HG03378 (cell line): ENCODE measurements around the gene MFSD12.

ENCODE experiments used
- ATAC-seq: cut with Tn5 transposase; IDR thresholded peaks from one replicate; pipeline ENCODE4 v1.9.1; 2021; ENCODE audit warnings: mild to moderate bottlenecking, moderate library complexity; ENCODE audit not compliant: unreplicated experiment

The MFSD12 gene

DNA sequence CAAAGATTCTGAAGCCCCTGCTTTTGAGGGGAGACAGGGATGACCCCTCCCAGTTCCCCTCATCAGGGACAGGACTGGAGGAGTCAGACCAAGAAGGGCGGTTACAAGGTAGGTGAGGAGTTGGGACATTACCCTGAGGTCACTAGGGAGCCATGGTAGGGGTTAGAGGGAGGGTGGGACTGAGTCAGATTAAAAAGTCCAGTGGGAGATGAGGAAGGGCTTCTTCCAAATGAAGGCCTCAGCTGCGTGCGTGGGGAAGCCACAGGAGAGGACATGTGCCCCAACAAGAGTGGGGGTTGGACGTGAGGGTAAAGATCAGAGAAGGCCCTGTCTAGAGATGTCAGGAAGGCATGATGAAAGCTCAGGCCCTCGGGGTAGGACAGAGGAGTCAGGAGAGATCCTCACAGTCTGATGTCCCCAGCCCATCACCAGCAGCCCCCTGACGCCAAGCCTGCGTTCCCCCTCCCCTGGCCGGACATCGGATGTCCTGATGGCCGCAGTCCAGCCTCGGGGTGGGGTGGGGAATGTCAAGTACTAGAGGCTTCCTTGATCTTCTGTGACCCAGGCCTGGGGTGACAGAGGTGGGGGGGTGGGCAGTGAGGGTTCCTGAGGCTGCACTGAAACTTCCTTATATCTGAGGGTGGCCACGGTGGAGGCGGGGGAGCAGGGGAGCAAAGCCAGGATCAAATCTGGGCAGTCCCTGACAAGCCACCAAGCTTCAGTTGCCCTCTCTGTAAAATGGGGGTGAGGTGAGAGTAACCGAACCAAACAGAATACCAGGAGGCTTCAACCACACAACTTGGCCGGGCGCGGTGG, 6.5 kb upstream of the MFSD12 start:
- ATAC-seq: no peak

- ATAC-seq: peak; percentile 5
Observed at GRCh38 chr19:3556978-3557460, 367 bp downstream of the MFSD12 start.

DNA sequence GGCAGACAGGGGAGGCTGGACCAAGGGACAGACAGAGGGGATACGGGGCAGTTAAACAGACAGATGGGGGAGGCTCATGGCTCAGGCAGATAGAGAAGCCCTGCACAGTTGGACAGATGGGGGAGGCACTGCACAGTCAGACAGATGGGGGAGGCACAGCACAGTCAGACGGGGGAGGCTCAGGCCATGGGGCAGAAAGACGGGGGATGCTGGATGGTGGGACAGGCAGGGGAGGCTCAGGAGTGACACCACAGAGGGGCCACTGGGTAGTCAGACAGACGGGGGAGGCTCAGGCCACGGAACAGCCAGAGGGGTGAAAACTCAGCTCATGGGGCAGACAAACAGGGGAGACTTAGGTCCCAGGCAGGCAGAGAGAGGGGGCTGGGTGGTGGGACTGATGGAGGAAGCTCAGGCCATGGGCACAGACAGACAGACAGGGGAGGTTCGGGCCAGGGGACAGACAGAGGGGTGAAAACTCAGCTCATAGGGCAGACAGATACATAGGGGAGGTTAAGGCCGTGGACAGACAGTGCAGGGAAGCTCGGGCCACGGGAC, 886 bp downstream of the MFSD12 start:
- no peak for ATAC-seq

DNA sequence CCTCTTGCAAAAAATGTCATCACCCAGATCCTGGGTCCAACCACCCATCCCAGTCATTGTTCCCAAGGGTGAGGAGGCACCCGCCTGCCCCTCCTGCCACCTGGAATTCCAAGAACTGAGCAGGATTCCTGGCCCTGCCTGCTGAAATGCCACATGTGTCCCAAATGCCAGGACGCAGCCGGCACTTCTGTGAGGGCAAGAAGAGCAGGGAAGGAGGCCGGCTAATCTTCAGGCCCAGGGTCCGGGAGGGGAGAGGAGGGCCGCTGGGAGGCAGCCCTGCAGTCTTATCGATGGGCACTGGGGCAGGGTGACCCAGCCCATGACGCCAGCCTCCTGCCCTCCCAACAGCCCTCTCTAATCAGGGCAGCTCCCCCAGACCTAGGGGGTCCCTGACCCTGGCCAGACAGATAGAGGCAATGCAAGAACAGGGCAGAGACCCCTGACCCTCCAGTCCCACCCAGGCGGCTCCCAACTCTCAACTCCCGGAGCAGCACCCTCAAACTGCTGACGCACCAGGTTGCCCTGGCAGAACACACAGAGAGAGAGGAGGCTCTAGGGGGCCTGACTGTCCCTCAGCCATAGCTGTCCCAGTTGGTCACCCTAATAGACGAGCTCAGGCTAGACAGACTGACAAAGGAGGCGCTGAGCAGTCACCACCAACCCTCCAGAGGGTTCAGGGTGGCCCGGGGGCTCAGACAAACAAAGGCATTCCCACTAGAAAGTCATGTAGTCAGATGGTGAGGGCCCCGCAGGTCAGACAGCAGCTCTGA, 1.5 kb downstream of the MFSD12 start:
- ATAC-seq: no peak

GRCh38 chr19:3554254-3555083, 2.9 kb downstream of the MFSD12 start:
- no peak for ATAC-seq

GRCh38 chr19:3551792-3552095, 5.6 kb downstream of the MFSD12 start:
- no peak for ATAC-seq

DNA sequence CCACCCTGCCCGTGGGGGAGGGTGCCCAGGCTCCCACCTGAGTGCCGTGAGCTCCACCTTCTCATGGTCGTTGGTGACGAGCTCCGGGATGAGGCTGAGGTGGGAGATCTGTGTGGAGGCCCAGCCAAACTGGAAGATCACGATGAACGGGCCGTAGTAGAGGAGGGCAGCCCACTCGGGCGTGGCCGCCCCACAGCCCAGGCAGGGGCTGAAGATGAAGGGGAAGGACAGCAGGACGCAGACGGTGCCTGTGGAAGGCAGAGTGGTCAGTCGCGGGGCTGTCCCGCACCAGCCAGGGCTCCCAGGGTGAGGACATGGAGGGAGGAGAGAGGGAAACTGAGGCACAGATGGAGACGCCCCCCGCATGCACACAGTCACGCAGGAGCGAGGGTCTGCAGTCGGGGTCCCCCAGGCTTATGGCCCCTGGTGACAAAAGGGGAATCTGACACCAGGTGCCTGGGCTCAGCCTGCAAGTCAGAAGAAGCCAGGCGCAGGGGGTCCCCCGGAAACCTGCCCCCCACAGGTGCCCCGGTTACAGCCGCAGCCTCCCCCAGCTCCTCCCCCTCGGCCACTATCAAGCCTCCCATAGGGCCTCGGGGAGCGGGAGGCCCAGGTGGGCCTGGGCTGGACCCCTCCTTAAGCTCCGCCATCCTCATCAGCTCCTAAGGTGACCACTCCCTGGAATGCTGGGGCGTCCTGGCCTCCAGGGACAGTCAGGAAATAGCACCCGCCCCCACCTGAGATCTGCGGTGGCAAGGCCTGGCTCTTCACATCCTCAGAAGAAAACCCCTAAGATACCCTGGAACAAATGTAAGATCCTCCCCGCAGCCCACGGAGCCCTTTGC, 6.2 kb downstream of the MFSD12 start:
- ATAC-seq: no peak

GRCh38 chr19:3549816-3550215, 7.6 kb downstream of the MFSD12 start:
- no peak for ATAC-seq

DNA sequence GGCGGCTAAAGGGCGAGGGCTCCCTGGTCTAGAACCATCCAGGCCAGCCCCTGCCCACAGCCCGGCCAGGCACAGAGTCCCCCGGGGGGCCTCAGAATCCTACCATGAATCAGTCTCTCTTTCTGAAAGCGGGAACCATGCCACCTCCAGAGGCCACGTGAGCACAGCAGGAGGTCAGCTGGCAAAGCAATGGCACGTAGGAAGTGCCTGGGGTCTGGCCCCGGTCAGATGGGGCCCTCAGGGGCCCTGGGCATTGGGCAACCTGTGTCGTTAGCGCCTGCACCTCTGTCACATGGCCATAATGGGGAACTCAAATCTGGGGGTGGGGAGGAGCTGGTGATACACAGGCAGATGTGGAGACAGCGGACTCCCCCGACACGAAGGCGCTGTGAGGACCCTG, 8.8 kb downstream of the MFSD12 start:
- no peak for ATAC-seq

DNA sequence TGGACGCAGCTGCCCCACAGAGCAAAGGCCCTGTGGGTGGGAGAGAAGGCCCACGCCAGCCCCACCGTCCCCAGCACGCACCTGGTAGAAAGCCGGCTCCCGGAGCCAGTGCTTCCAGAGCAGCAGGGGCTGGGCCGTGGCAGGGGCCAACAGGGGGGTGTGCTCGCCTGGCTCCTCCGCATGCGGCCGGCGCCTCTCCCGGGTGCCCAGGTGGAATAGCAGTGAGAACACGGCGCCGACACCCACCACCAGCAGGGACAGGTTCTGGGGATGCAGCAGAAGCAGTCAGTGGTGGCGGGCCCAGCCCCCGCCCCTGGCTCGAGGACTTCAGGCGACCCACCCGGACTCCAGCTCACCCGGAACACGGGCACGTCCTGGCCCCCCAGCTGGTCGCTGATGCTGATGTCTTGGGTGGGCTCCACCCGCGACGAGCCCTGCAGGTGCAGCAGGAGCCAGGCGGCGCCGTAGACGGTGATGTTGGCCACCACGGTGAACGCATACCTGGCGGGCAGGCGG, 9.6 kb downstream of the MFSD12 start:
- no peak for ATAC-seq

DNA sequence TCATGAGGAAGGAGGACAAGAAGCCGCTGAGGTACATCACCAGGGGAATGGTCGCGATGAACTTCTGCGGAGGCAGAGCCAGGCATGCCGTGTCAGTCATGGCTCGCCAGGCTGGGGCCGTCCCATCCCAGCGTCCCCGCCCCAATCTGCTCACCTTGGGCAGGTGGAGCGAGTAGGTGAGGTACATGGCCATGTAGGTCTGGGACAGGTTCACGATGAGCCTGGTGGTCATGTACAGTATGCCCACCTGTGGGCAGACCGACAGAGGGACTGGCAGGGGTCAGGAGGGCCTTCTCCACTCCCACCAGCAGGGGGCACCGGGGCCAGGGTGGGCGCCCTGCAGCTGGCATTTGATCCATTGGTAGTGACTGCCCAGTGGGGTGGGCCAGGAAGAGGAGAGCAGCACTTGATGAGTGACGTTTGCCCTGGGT, 10.1 kb downstream of the MFSD12 start:
- ATAC-seq: no peak

- no peak for ATAC-seq
Observed at GRCh38 chr19:3546119-3546518, 11.3 kb downstream of the MFSD12 start.

GRCh38 chr19:3545669-3546034, 11.7 kb downstream of the MFSD12 start:
- ATAC-seq: no peak

DNA sequence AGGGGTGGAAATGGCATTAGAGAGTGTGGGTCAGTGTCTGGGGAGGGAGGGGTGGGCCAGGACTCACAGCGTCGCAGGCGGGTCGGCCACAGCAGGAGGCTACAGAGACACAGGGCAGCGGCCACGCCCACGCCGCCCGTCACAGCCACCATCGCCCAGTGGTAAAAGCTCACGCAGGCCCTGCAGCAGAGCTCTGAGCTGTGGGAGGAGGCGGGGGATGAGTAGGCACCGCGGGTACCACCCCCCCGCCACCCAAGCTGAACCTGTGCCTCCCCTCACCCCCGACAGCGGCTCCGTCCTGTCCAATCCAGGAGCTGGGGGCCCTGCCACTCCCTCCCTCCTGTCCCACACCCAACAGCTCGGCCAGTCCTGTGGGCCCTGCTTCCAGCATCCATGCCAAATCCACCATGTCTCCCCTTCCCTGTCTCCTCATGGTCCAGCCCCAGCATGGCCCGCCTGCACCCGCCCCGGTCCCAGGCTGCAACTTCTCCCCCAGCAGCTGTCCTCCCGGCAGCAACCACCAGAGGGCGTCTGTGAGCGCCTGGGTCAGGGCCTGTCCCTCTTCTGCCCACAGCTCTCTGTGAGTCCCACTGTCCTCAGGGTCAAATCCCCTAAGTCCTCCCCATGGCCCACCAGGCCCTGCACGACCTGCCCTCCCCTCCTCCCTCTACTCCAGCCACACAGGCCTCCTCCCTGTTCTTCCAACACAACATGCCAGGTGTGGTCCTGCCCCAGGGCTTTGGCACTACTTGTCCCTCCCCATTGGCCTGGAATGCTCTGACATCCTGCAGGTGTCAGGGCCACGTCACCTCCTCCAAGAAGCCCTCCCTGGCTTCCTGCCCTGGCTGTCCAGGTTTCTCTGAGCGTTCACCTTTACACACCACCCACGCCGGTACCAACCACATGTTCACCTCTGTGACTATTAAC, 12.4 kb downstream of the MFSD12 start:
- no peak for ATAC-seq

GRCh38 chr19:3544058-3544376, 13.4 kb downstream of the MFSD12 start:
- no peak for ATAC-seq

DNA sequence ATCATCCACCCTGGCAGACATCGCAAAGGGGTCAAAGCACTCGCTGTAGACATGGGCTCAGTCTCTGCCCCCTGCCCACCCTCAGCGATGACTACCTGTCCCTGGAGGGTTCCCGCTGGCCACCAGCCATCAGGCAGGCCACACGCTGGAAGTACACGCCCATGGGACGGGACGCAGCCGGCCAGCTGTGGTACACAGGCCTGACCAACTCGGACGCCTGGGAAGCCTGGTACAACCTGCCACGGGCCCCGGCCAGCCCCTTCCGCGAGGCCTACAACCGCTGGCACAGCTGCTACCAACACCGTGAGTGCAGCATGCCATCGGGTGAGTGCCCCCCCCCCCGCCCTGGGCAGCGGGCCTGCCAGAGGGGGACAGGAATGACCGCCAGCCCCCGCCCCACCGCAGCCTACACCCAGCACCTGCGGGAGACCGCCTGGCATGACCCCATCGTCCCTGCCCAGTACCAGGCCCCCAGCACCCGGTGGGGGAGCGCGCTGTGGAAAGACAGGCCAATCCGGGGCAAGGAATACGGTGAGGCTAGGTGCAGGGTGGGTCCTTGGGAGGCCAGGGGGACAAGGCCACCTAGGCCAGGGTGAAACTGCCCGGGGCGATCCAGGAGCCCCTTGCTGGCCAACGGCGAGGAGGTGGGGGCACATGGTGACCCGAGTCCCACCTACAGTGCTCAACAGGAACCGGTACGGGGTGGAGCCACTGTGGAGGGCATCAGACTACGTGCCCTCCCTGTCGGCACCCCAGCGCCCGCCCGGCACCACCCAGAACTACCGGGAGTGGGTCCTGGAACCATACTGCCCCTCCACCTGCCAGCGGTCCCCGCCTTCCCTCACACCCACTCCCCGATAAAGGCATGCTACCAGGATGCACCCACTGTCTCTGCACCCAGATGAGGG, 14.0 kb downstream of the MFSD12 start:
- no peak for ATAC-seq

GRCh38 chr19:3539756-3540118, 17.6 kb downstream of the MFSD12 start:
- ATAC-seq: no peak
